PC-3 (cell line): ENCODE results near the gene NR2C1.
A peak's percentile ranks its signal among the peaks of the same experiment; 100 is the strongest.

Source experiments
- EZH2phosphoT487 ChIP-seq: fragments of 300-600 bp; sonication (generic); IDR thresholded peaks from 2 replicates; pipeline ENCODE4 v1.6.1; 2018; ENCODE audit warnings: mild to moderate bottlenecking, antibody characterized with exemption, low read length, borderline replicate concordance
- TF ChIP-seq, protein P1 (sequence below): fragments of 300-600 bp; sonication (generic); conservative IDR thresholded peaks from 2 replicates; pipeline ENCODE4 v1.5.1; 2017; ENCODE audit warnings: antibody characterized with exemption, low read depth, mild to moderate bottlenecking, low read length

DNA sequence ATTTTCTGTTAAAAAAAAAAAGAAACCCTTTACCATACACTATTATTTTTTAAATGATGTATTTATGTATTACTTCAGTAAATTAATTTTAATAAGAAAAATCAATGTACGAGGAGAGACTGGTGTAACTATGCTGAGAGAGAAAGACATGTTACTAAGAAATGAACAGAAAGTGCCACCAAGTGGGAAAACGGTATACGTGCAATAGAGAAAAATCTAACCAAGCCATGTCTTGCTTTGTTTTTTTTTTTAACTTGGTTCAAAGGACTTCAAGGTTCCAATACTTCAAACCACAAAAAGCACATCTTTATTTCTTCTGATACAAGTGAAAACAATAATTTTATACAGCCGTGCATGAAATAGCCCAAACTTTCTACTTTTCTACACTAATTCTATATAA lies 92.8 kb downstream of the NR2C1 start:
- TF ChIP-seq EZH2phosphoT487 = no peak
- TF ChIP-seq, protein P1, sequence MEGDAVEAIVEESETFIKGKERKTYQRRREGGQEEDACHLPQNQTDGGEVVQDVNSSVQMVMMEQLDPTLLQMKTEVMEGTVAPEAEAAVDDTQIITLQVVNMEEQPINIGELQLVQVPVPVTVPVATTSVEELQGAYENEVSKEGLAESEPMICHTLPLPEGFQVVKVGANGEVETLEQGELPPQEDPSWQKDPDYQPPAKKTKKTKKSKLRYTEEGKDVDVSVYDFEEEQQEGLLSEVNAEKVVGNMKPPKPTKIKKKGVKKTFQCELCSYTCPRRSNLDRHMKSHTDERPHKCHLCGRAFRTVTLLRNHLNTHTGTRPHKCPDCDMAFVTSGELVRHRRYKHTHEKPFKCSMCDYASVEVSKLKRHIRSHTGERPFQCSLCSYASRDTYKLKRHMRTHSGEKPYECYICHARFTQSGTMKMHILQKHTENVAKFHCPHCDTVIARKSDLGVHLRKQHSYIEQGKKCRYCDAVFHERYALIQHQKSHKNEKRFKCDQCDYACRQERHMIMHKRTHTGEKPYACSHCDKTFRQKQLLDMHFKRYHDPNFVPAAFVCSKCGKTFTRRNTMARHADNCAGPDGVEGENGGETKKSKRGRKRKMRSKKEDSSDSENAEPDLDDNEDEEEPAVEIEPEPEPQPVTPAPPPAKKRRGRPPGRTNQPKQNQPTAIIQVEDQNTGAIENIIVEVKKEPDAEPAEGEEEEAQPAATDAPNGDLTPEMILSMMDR = peak; percentile 33; the same call in 1 of the 2 replicates
